HEK293 (cell line): ENCODE measurements around the gene CXCL12.

ENCODE experiments used
- ATF2 ChIP-seq: fragments of 450-650 bp; formaldehyde crosslinking; IDR thresholded peaks from 2 replicates; pipeline ENCODE4 v1.5.1; 2016; ENCODE audit warnings: missing biosample characterization, missing genetic modification characterization, low read depth
- CTCF ChIP-seq: fragments of 450-650 bp; formaldehyde crosslinking; IDR thresholded peaks from 2 replicates; pipeline ENCODE4 v1.5.1; 2016; ENCODE audit warnings: missing biosample characterization, missing genetic modification characterization
- PRDM10 ChIP-seq: fragments of 450-650 bp; formaldehyde crosslinking; IDR thresholded peaks from 2 replicates; pipeline ENCODE4 v1.5.1; 2016; ENCODE audit warnings: missing biosample characterization, missing genetic modification characterization
- REST ChIP-seq: fragments of 450-650 bp; formaldehyde crosslinking; IDR thresholded peaks from 2 replicates; pipeline ENCODE4 v1.5.1; 2016; ENCODE audit warnings: missing biosample characterization, missing genetic modification characterization
- YY2 ChIP-seq: fragments of 450-650 bp; formaldehyde crosslinking; IDR thresholded peaks from 2 replicates; pipeline ENCODE4 v1.5.1; 2016; ENCODE audit warnings: missing biosample characterization, missing genetic modification characterization
- ZBTB44 ChIP-seq: fragments of 450-650 bp; IDR thresholded peaks from 2 replicates; pipeline ENCODE4 v1.5.1; 2018; ENCODE audit warnings: missing biosample characterization, mild to moderate bottlenecking, missing genetic modification characterization
- ZBTB49 ChIP-seq: fragments of 450-650 bp; formaldehyde crosslinking; IDR thresholded peaks from 2 replicates; pipeline ENCODE4 v1.5.1; 2016; ENCODE audit warnings: missing biosample characterization, missing genetic modification characterization, low read depth
- ZBTB7A ChIP-seq: fragments of 450-650 bp; formaldehyde crosslinking; IDR thresholded peaks from 2 replicates; pipeline ENCODE4 v1.5.1; 2016; ENCODE audit warnings: low read depth, missing biosample characterization, missing genetic modification characterization
- ZBTB8A ChIP-seq: fragments of 450-650 bp; formaldehyde crosslinking; IDR thresholded peaks from 2 replicates; pipeline ENCODE4 v1.5.1; 2016; ENCODE audit warnings: missing biosample characterization, missing genetic modification characterization
- ZNF423 ChIP-seq: fragments of 450-650 bp; formaldehyde crosslinking; IDR thresholded peaks from 2 replicates; pipeline ENCODE4 v1.5.1; 2016; ENCODE audit warnings: missing biosample characterization, missing genetic modification characterization
- ZNF501 ChIP-seq: fragments of 450-650 bp; formaldehyde crosslinking; IDR thresholded peaks from 2 replicates; pipeline ENCODE4 v1.5.1; 2016; ENCODE audit warnings: missing biosample characterization, missing genetic modification characterization
- ZNF629 ChIP-seq: fragments of 450-650 bp; formaldehyde crosslinking; IDR thresholded peaks from 2 replicates; pipeline ENCODE4 v1.5.1; 2017; ENCODE audit warnings: missing biosample characterization, missing genetic modification characterization
- ZNF639 ChIP-seq: fragments of 450-650 bp; formaldehyde crosslinking; IDR thresholded peaks from 2 replicates; pipeline ENCODE4 v1.5.1; 2016; ENCODE audit warnings: missing biosample characterization, missing genetic modification characterization

GRCh38 chr10:44422153-44422552 lies 37.3 kb upstream of the CXCL12 start:
- TF ChIP-seq ZBTB49 = no peak
- no peak for TF ChIP-seq ZNF501
- TF ChIP-seq ZBTB7A = no peak
- TF ChIP-seq ZBTB44 (tag by site-specific recombination) = no peak
- TF ChIP-seq REST (tag by site-specific recombination) = no peak
- TF ChIP-seq ZNF629 (tag by site-specific recombination) = no peak
- TF ChIP-seq ZNF423 (tag by site-specific recombination) = no peak
- no peak for TF ChIP-seq ZBTB8A (tag by site-specific recombination)
- TF ChIP-seq CTCF (tag by site-specific recombination) = no peak
- no peak for TF ChIP-seq YY2
- no peak for TF ChIP-seq ZNF639
- no peak for TF ChIP-seq PRDM10 (tag by site-specific recombination)
- no peak for TF ChIP-seq ATF2 (tag by site-specific recombination)
